Subcutaneous adipose tissue (tissue), 4 donors: Measurements from ENCODE around the gene USP7. TPM values are rescaled to one million over a fixed set of nuclear protein-coding genes. Genes with fewer than 3 reads are reported as not detected.

ENCODE experiments used
- total RNA-seq, 4 donors: library from RNA; depleted of rRNA; stranded (reverse); fragments of >200 nt; gene quantifications; one replicate each; pipeline ENCODE4 v1.1.0, GENCODE V29; 2016
- TF ChIP-seq, protein P1 (sequence below): fragments of 450-650 bp; IDR thresholded peaks from one replicate; pipeline ENCODE4 v1.5.1; 2016; ENCODE audit warnings: low read depth, mild to moderate bottlenecking, control low read depth, antibody characterized with exemption, moderate library complexity

USP7 gene
- total RNA-seq, 4 donors from 2014 or later = 75.7 to 158 (median 85.1) TPM

- TF ChIP-seq, protein P1, sequence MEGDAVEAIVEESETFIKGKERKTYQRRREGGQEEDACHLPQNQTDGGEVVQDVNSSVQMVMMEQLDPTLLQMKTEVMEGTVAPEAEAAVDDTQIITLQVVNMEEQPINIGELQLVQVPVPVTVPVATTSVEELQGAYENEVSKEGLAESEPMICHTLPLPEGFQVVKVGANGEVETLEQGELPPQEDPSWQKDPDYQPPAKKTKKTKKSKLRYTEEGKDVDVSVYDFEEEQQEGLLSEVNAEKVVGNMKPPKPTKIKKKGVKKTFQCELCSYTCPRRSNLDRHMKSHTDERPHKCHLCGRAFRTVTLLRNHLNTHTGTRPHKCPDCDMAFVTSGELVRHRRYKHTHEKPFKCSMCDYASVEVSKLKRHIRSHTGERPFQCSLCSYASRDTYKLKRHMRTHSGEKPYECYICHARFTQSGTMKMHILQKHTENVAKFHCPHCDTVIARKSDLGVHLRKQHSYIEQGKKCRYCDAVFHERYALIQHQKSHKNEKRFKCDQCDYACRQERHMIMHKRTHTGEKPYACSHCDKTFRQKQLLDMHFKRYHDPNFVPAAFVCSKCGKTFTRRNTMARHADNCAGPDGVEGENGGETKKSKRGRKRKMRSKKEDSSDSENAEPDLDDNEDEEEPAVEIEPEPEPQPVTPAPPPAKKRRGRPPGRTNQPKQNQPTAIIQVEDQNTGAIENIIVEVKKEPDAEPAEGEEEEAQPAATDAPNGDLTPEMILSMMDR = no peak
Observed at GRCh38 chr16:8862309-8863130, 101.2 kb downstream of the USP7 start.

- TF ChIP-seq, protein P1 = no peak
Observed at GRCh38 chr16:8861563-8862308, 102.0 kb downstream of the USP7 start.

- TF ChIP-seq, protein P1 = no peak
Observed at GRCh38 chr16:8859913-8860881, 103.5 kb downstream of the USP7 start.

DNA sequence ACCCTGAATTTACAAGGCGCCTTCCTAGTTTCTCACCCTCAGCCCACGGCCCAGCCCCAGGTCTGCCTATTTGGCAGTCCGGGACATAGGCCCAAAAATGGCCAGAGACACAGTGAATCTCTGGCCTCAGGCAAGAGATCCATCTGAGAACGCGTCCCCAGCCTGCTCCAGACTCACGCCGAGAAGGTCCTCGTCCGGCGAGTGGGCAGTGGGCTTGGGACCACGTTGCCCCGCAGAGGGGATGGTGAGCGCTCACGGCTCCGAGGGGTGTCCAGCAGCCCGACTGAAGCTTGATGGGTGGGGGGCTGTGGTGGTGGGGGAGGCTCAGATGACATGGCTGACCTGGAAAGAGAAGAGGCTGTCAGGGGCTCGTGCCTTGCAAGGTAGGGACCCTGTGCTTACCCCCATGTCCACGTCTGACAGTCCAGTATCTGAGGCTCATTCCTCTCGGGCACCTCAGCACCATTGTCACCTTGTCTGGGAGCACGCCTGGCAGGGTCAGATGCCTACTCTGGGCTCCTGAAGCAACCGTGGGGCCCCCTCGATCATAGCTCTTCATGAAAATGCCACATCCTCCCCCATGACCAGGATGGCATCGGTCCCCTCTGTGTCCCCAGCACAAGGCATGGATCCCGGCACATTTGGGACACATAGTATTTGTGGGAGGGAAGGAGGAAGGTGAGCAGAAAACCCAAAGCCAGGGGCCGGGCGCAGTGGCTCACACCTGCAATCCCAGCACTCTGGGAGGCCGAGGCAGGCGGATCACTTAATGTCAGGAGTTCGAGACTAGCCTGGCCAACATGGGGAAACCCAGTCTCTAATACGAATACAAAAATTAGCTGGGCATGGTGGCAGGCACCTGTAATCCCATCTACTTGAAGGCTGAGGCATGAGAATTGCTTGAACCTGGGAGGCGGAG, 104.5 kb downstream of the USP7 start:
- TF ChIP-seq, protein P1 = no peak

DNA sequence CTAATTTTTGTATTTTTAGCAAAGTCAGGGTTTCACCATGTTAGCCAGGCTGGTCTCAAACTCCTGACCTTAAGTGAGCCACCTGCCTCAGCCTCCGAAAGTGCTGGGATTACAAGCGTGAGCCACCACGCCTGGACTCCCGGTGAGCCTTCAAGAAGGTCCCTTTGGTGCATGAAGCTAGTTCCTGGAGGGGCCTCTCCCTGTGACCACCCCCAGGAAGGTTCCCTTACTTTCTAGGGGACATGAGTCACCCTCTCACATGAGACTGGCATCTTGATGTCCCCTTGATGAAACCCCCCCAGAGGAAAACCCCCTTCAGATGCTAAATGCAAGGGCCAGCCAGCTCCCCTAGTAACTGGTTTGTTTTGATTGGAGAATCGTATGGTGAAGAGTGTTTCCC, 107.7 kb downstream of the USP7 start:
- TF ChIP-seq, protein P1 = no peak

DNA sequence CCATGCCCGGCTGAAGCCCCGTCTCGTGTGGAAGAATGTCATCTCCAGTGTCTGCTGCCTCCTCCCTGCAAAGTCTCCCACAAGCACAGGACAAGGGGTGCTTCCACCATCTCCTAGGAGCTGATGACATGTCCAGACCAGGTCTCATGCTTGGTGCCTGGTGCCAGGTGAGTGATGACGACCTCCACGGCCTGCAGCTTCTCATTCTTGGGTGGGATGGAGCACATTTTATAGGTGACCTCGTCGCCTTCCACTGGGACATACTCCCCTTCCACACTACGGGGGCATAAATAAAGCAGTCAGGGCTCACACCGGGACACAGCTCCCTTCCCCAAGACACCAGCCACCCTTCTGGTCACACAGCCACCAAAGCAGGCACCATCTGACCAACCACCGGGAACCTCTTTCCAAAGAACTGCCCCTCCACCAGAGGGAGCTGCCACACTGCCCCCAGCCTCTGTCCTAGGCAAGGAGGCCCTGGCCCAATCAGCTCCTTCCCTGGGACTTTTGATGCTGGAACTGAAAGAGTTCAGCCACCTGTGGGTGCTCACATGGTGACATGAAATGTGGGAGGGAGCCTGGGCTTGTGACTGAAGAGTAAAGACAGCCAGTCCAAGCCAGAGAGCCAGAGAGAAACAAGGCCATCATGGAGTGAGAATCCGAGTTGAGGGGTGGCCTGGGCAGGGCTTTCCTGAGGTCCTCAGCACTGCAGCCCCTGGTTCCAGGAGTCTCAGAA, 108.5 kb downstream of the USP7 start:
- TF ChIP-seq, protein P1 = no peak
